Neural cell (in vitro differentiated cells): ENCODE results near the gene KCNQ5.

Experiments
- CTCF ChIP-seq: fragments of 450-650 bp; IDR thresholded peaks from 2 replicates; pipeline ENCODE4 v1.5.1; 2014; ENCODE audit warnings: antibody characterized with exemption, mild to moderate bottlenecking, moderate library complexity; ENCODE audit not compliant: poor library complexity, severe bottlenecking
- EZH2 ChIP-seq: fragments of 200-600, 300-800 bp; shearing (Covaris generic), sonication (generic); IDR thresholded peaks from 2 replicates; pipeline ENCODE4 v1.6.1; 2014; ENCODE audit warnings: antibody characterized with exemption, low read length, borderline replicate concordance, mild to moderate bottlenecking; ENCODE audit not compliant: insufficient read depth, poor library complexity, severe bottlenecking
- MXI1 ChIP-seq: fragments of 450-650 bp; conservative IDR thresholded peaks from 2 replicates; pipeline ENCODE4 v1.6.1; 2014; ENCODE audit warnings: antibody characterized with exemption, mild to moderate bottlenecking; ENCODE audit not compliant: poor library complexity, severe bottlenecking
- RAD21 ChIP-seq: fragments of 450-650 bp; conservative IDR thresholded peaks from 2 replicates; pipeline ENCODE4 v1.6.1; 2014; ENCODE audit warnings: antibody characterized with exemption, mild to moderate bottlenecking, moderate library complexity
- REST ChIP-seq: IDR thresholded peaks from 2 replicates; pipeline ENCODE4 v1.6.1; 2012; ENCODE audit warnings: borderline replicate concordance

DNA sequence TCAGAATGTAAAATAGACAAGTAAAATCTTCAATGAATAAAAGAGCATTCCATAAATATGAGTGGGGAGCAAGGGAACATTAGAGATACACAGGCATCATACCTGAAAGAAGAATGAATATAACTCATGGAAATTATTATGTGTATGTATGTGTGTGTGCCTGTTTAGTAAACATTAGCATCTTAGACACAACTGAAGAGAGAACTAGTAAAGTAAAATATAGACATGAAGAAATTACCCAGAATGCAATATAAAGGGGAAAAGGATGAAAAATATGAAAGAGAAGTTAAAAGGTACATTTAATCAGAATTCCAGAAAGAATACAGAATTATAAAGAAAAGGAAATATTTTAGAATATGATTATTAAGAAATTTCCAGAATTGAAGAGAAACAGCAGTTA is 264.3 kb downstream of the KCNQ5 start:
- no peak for TF ChIP-seq CTCF
- no peak for TF ChIP-seq EZH2
- TF ChIP-seq RAD21 = no peak
- no peak for TF ChIP-seq REST
- no peak for TF ChIP-seq MXI1
